ENCODE results near the gene EIF4B. TPM values are rescaled to one million over a fixed set of nuclear protein-coding genes. Genes with fewer than 3 reads are reported as not detected.

Gene EIF4B
- total and polyA plus RNA-seq, 2 of the 13 experiments (the other 11 are each of a cell fraction or from before 2014, with no cell fraction given) = 416 to 548 TPM

GRCh38 chr12:52971679-52972329 lies 34.5 kb upstream of the EIF4B start:
- Histone ChIP-seq H3K27me3 (ENCODE audit: control insufficient read depth in 1 of 2, insufficient read depth in 2 of 2, low read length in 2 of 2) (no peaks in the 10 kb centered on the region), H4K20me1 (ENCODE audit: insufficient read depth, low read length) (no peaks in the 10 kb centered on the region), H2AFZ (ENCODE audit: low read length) (no peak overlapping the region), H3K4me3 (replicated peaks in 1 of 3; ENCODE audit: insufficient read depth in 1 of 3, low read depth in 2 of 3, low read length in 3 of 3) (no peak overlapping the region; a peak in 1 of 6 replicates), H3K79me2 (ENCODE audit: insufficient read depth, low read length) (no peaks in the 10 kb centered on the region), H3K27ac (ENCODE audit: extremely low read length, insufficient read depth, low read length) (no peak overlapping the region), H3K9ac (ENCODE audit: insufficient read depth, low read depth, low read length) (no peak overlapping the region), H3K9me3 (ENCODE audit: low read length) (no peaks in the 10 kb centered on the region), H3K36me3 (replicated peaks in 1 of 2; ENCODE audit: control insufficient read depth in 1 of 2, insufficient read depth in 2 of 2, low read length in 2 of 2) (no peaks in the 10 kb centered on the region), H3K4me2 (ENCODE audit: low read depth, low read length) (peak overlapping the region; percentile 36), H3K4me1 (ENCODE audit: insufficient read depth, low read length) (peaks cover 75% of the 10 kb centered on the region)
- in situ Hi-C loops (cut with HindIII; ENCODE audit: extremely low pct_ligation_motif_present, low pct_unique_long_range_greater_than_20kb) = no loop called here
- FAIRE-seq (no peak), ATAC-seq (peak; percentile 35), DNase-seq (ENCODE audit: low spot score) (peak; percentile 49)
- POLR2A ChIA-PET = interaction anchor here (1.0 to 3.1 kb wide), 7 partner anchors 10 to 87 kb away, joined by 3 to 18 read pairs (median 4); partner anchors contain the start of genes EIF4B, KRT18 and KRT8
- CTCF ChIA-PET (ENCODE audit: low intra/inter-chr PET ratio, low total read pairs) = no interaction called here
- BruUV-seq (replicated peaks) = no TSS peak
- intact Hi-C loops (cut with micrococcal nuclease; ENCODE audit: unreplicated experiment) = loop anchor here (2.0 kb wide), 1 partner anchor 19 kb away; no protein-coding TSS in a partner anchor
- TF ChIP-seq SAP130 (CRISPR knock-in tag; IDR thresholded peaks at IDR 0.05; ENCODE audit: low read depth) (peak; percentile 22; the same call in 1 of the 2 replicates), YEATS4 (CRISPR knock-in tag; IDR thresholded peaks at IDR 0.05; ENCODE audit: borderline replicate concordance) (no peak), ZNF773 (CRISPR knock-in tag; IDR thresholded peaks at IDR 0.05; ENCODE audit: borderline replicate concordance) (no peak), JUND (CRISPR knock-in tag; IDR thresholded peaks at IDR 0.05) (no peak), ZNF572 (CRISPR knock-in tag; IDR thresholded peaks at IDR 0.05) (no peak), ATF4 (CRISPR knock-in tag; IDR thresholded peaks at IDR 0.05) (no peak), CEBPB (IDR thresholded peaks at IDR 0.05; ENCODE audit: borderline replicate concordance, low read depth, low read length) (peak; percentile 74; the same call in 1 of the 2 replicates), GMEB1 (CRISPR knock-in tag; IDR thresholded peaks at IDR 0.05; ENCODE audit: borderline replicate concordance) (no peak), ZNF12 (CRISPR knock-in tag; IDR thresholded peaks at IDR 0.05) (no peak), FOSL2 (CRISPR knock-in tag; IDR thresholded peaks at IDR 0.05) (peak; percentile 22; the same call in 1 of the 2 replicates), ZNF766 (CRISPR knock-in tag; IDR thresholded peaks at IDR 0.05; ENCODE audit: borderline replicate concordance) (no peak), CEBPG (CRISPR knock-in tag; IDR thresholded peaks at IDR 0.05) (peak; percentile 56), KLF6 (CRISPR knock-in tag; IDR thresholded peaks at IDR 0.05) (no peak), CREB3 (CRISPR knock-in tag; IDR thresholded peaks at IDR 0.05) (no peak), PBX2 (CRISPR knock-in tag; IDR thresholded peaks at IDR 0.05) (no peak), HIC2 (CRISPR knock-in tag; IDR thresholded peaks at IDR 0.05; ENCODE audit: low read depth) (no peak)
- WGBS (ENCODE audit: low lambda C conversion rate) = 13% methylated on average over 5 of the region's 8 CpGs
